OCI-LY1 (cell line): ENCODE measurements around the gene CDR2.
"Not testable (repeated sequence)": the region's sequence is repeated elsewhere in the genome, so short reads cannot be mapped to it uniquely, and the experiment has no call there.

Source experiments
- H2AFZ ChIP-seq: fragments of 200-600 bp; sonication (generic), shearing (Covaris generic); 2 replicates; pipeline ENCODE4 v1.6.0; 2014; ENCODE audit warnings: antibody characterized with exemption, mild to moderate bottlenecking, low read length
- H3F3A ChIP-seq: fragments of 200-600 bp; sonication (generic), shearing (Covaris generic); 2 replicates; pipeline ENCODE4 v1.6.0; 2014; ENCODE audit warnings: mild to moderate bottlenecking, antibody characterized with exemption, low read length, moderate library complexity; ENCODE audit not compliant: insufficient read depth
- H3K27ac ChIP-seq: fragments of 200-600 bp; sonication (generic); 2 replicates; pipeline ENCODE4 v1.5.1; 2014; ENCODE audit warnings: low read length, mixed run types, mild to moderate bottlenecking, low read depth; ENCODE audit not compliant: poor library complexity, severe bottlenecking
- H3K27me3 ChIP-seq: fragments of 200-600 bp; sonication (generic); 2 replicates; pipeline ENCODE4 v1.6.0; 2014; ENCODE audit warnings: antibody characterized with exemption, mild to moderate bottlenecking, low read length, moderate library complexity; ENCODE audit not compliant: insufficient read depth
- H3K36me3 ChIP-seq: fragments of 200-600 bp; sonication (generic); 2 replicates; pipeline ENCODE4 v1.6.1; 2014; ENCODE audit warnings: mild to moderate bottlenecking, antibody characterized with exemption, low read length, moderate library complexity, mixed read lengths; ENCODE audit not compliant: insufficient read depth
- H3K4me1 ChIP-seq: fragments of 200-600 bp; sonication (generic); 2 replicates; pipeline ENCODE4 v1.5.1; 2014; ENCODE audit warnings: mild to moderate bottlenecking, low read length, moderate library complexity; ENCODE audit not compliant: insufficient read depth, severe bottlenecking
- H3K4me2 ChIP-seq: fragments of 200-600 bp; sonication (generic), shearing (Covaris generic); 2 replicates; pipeline ENCODE4 v1.6.1; 2014; ENCODE audit warnings: low read length
- H3K4me3 ChIP-seq: fragments of 200-600 bp; sonication (generic); 2 replicates; pipeline ENCODE4 v1.5.1; 2014; ENCODE audit warnings: low read length, low read depth, mild to moderate bottlenecking, mixed read lengths; ENCODE audit not compliant: poor library complexity, severe bottlenecking
- H3K79me2 ChIP-seq: fragments of 200-600 bp; shearing (Covaris generic); 2 replicates; pipeline ENCODE4 v1.6.1; 2016; ENCODE audit warnings: mixed run types, low read length, mixed read lengths; ENCODE audit not compliant: insufficient read depth
- H3K9ac ChIP-seq: fragments of 200-600 bp; sonication (generic), shearing (Covaris generic); 2 replicates; pipeline ENCODE4 v1.6.1; 2014; ENCODE audit warnings: mild to moderate bottlenecking, low read length, mixed read lengths
- H3K9me2 ChIP-seq: fragments of 200-600 bp; sonication (generic), shearing (Covaris generic); 2 replicates; pipeline ENCODE4 v1.6.1; 2014; ENCODE audit warnings: low read depth, mild to moderate bottlenecking, low read length, mixed read lengths
- H3K9me3 ChIP-seq: fragments of 200-600 bp; shearing (Covaris generic); 2 replicates; pipeline ENCODE4 v1.6.1; 2014; ENCODE audit warnings: low read length, mixed read lengths
- H4K20me1 ChIP-seq: fragments of 200-600 bp; sonication (generic), shearing (Covaris generic); 2 replicates; pipeline ENCODE4 v1.6.0; 2016; ENCODE audit warnings: mild to moderate bottlenecking, low read length; ENCODE audit not compliant: insufficient read depth
- CTCF ChIP-seq: fragments of 200-600 bp; sonication (generic), shearing (Covaris generic); IDR thresholded peaks from 2 replicates; pipeline ENCODE4 v1.5.1; 2017; ENCODE audit warnings: mild to moderate bottlenecking, antibody characterized with exemption, low read length, moderate library complexity, mixed read lengths
- EZH2 ChIP-seq: fragments of 200-600 bp; sonication (generic), shearing (Covaris generic); IDR thresholded peaks from 2 replicates; pipeline ENCODE4 v1.8.0; 2017; ENCODE audit warnings: borderline replicate concordance, mixed run types, mild to moderate bottlenecking, antibody characterized with exemption, low read length, moderate library complexity, mixed read lengths

The CDR2 gene

DNA sequence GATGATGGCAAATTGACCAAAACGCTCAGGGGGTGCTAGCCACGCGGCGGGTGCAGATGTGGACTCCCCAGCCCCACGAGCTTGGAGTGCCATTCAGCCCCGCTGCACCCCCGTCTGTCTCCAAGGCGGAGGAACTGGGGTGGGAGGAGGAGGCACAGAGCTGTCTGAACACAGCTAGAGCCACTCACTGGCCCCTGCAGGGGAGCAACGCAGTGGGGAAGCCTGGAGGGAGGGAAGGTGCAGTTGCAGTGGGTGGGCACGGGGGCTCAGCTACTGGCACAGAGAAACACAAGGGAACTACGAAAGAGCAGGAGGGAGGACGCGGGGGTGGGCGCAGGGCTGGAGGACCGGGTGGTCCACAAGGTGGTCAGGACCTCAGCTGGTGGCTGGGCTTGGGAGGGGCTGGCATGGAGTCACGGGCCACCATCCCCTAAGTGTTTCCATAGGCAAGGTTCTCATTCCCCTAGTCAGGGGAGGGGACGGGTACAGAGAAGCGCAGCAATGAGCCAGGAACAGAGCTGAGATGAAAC lies 46.3 kb upstream of the CDR2 start:
- no peak overlapping the region for H3K4me3 ChIP-seq
- H3K27me3 ChIP-seq, result no peaks in the 10 kb centered on the region
- H3K27ac ChIP-seq, result no peak overlapping the region
- H3K9ac ChIP-seq, result no peak overlapping the region
- no peak overlapping the region for H3K4me2 ChIP-seq
- TF ChIP-seq CTCF (no peak), EZH2 (no peak)
- peaks cover 24% of the 10 kb centered on the region for H3K36me3 ChIP-seq
- H3F3A ChIP-seq, result no peaks in the 10 kb centered on the region
- no peaks in the 10 kb centered on the region for H3K79me2 ChIP-seq
- H4K20me1 ChIP-seq, result no peaks in the 10 kb centered on the region
- no peaks in the 10 kb centered on the region for H3K9me2 ChIP-seq
- no peak overlapping the region for H2AFZ ChIP-seq
- no peaks in the 10 kb centered on the region for H3K4me1 ChIP-seq
- no peaks in the 10 kb centered on the region for H3K9me3 ChIP-seq

GRCh38 chr16:22419908-22420307 lies 45.5 kb upstream of the CDR2 start:
- H3K36me3 ChIP-seq, result peaks cover 21% of the 10 kb centered on the region
- no peak overlapping the region for H2AFZ ChIP-seq
- H3K4me2 ChIP-seq, result no peak overlapping the region
- no peaks in the 10 kb centered on the region for H3K9me2 ChIP-seq
- no peaks in the 10 kb centered on the region for H3K79me2 ChIP-seq
- H3K4me3 ChIP-seq, result no peak overlapping the region
- no peak overlapping the region for H3K9ac ChIP-seq
- no peaks in the 10 kb centered on the region for H4K20me1 ChIP-seq
- TF ChIP-seq CTCF (no peak), EZH2 (no peak)
- H3K27ac ChIP-seq, result no peak overlapping the region
- H3K9me3 ChIP-seq, result no peaks in the 10 kb centered on the region
- no peaks in the 10 kb centered on the region for H3K4me1 ChIP-seq
- no peaks in the 10 kb centered on the region for H3K27me3 ChIP-seq
- no peaks in the 10 kb centered on the region for H3F3A ChIP-seq

DNA sequence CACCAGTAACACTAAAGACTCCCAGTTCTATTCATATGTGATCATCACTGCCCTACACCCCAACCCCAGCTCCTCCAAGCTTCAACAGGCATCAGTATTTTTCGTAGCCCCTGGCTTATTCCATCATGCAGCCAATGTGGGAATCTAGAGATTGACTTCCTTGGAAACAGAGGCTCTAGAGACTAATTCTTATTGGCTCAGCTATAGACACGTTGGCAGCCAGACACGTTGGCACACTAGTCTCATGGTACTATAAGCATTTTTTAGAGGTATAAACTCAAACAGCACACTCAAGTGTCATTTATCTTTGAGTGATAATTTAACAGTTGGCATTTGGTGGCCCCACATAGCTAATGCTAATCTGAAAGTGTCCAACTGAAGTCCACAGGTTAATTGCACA lies 44.4 kb upstream of the CDR2 start:
- no peak overlapping the region for H2AFZ ChIP-seq
- H3K4me1 ChIP-seq, result no peaks in the 10 kb centered on the region
- H3K4me3 ChIP-seq, result no peak overlapping the region
- H3K79me2 ChIP-seq, result no peaks in the 10 kb centered on the region
- H3K9me3 ChIP-seq, result no peaks in the 10 kb centered on the region
- peaks cover 17% of the 10 kb centered on the region for H3K36me3 ChIP-seq
- no peaks in the 10 kb centered on the region for H3K9me2 ChIP-seq
- TF ChIP-seq CTCF, result no peak
- TF ChIP-seq EZH2, result no peak
- H3K27me3 ChIP-seq, result no peaks in the 10 kb centered on the region
- H3K9ac ChIP-seq, result no peak overlapping the region
- H4K20me1 ChIP-seq, result no peaks in the 10 kb centered on the region
- H3K27ac ChIP-seq, result no peak overlapping the region
- no peaks in the 10 kb centered on the region for H3F3A ChIP-seq
- no peak overlapping the region for H3K4me2 ChIP-seq

- not testable (repeated sequence) for H3K9me2 ChIP-seq, H3K4me3 ChIP-seq, H3K27ac ChIP-seq, H3K9me3 ChIP-seq, H3K4me1 ChIP-seq, H3K9ac ChIP-seq, H3F3A ChIP-seq, H3K4me2 ChIP-seq, H3K27me3 ChIP-seq, H4K20me1 ChIP-seq, H3K79me2 ChIP-seq, H2AFZ ChIP-seq
- H3K36me3 ChIP-seq, result peaks cover 11% of the 10 kb centered on the region
Measured at GRCh38 chr16:22417798-22418197, 43.4 kb upstream of the CDR2 start.
